ENCODE measurements around the gene TRPC3. TPM values are rescaled to one million over a fixed set of nuclear protein-coding genes. Genes with fewer than 3 reads are reported as not detected.

TRPC3 gene
- total RNA-seq, 1 experiment from 2014 or later: 0.25 TPM

- intact Hi-C loops (cut with micrococcal nuclease): no loop called here
- Histone ChIP-seq H3K27me3 (ENCODE audit: insufficient read depth, low read length) (no peaks in the 10 kb centered on the region), H3K9me3 (ENCODE audit: control insufficient read depth in 1 of 2, insufficient read depth in 1 of 2, low read depth in 1 of 2, low read length in 2 of 2) (no peaks in the 10 kb centered on the region), H3K4me2 (ENCODE audit: low read length) (no peak overlapping the region), H3K4me3 (replicated peaks in 1 of 2; ENCODE audit: low read depth in 1 of 2, low read length in 2 of 2) (no peak overlapping the region), H3K79me2 (ENCODE audit: insufficient read depth, low read length) (no peaks in the 10 kb centered on the region), H3K4me1 (ENCODE audit: control insufficient read depth in 1 of 2, insufficient read depth in 2 of 2, low read length in 2 of 2) (no peaks in the 10 kb centered on the region), H2AFZ (ENCODE audit: low read depth, low read length, poor library complexity, severe bottlenecking) (no peak overlapping the region), H3K36me3 (ENCODE audit: control insufficient read depth in 1 of 2, insufficient read depth in 2 of 2, low read length in 2 of 2) (peaks cover 8 to 9% of the 10 kb centered on the region in 2 experiments; a peak in 2 of 4 replicates), H4K20me1 (ENCODE audit: insufficient read depth) (no peaks in the 10 kb centered on the region), H3K9me2 (ENCODE audit: insufficient read depth) (no peaks in the 10 kb centered on the region), H3K27ac (ENCODE audit: low read depth, low read length) (no peak overlapping the region), H3K9ac (ENCODE audit: low read length) (no peak overlapping the region)
- POLR2A ChIA-PET: no interaction called here
- BruUV-seq (replicated peaks): no TSS peak
- CTCF ChIA-PET: no interaction called here
- no peak for TF ChIP-seq EGR1 (IDR thresholded peaks at IDR 0.05; ENCODE audit: low read depth)
- no peak for TF ChIP-seq CEBPB (IDR thresholded peaks at IDR 0.05; ENCODE audit: low read depth)
- no peak for TF ChIP-seq SP1 (IDR thresholded peaks at IDR 0.05; ENCODE audit: low read depth)
- no peak for TF ChIP-seq TCF7L2 (IDR thresholded peaks at IDR 0.05; ENCODE audit: borderline replicate concordance, extremely low read depth, insufficient read depth, insufficient read length)
- ATAC-seq (no peak), DNase-seq (ENCODE audit: low read depth, low spot score) (no peak)
- RAD21 ChIA-PET (ENCODE audit: low non-redundant PET in 1 of 2, low total read pairs in 2 of 2, uncharacterized antibody in 2 of 2, unreplicated experiment in 2 of 2): no interaction called here
Observed at GRCh38 chr4:121846662-121847061, 105.2 kb downstream of the TRPC3 start.

GRCh38 chr4:121842862-121843261, 109.0 kb downstream of the TRPC3 start:
- no peaks in the 10 kb centered on the region for H3K27me3 ChIP-seq (ENCODE audit: insufficient read depth, low read length)
- H3K4me2 ChIP-seq (ENCODE audit: low read length): no peak overlapping the region
- no peak overlapping the region for H3K4me3 ChIP-seq (replicated peaks in 1 of 2; ENCODE audit: low read depth in 1 of 2, low read length in 2 of 2)
- RAD21 ChIA-PET (ENCODE audit: low non-redundant PET in 1 of 2, low total read pairs in 2 of 2, uncharacterized antibody in 2 of 2, unreplicated experiment in 2 of 2): no interaction called here
- no peak overlapping the region for H3K27ac ChIP-seq (ENCODE audit: low read depth, low read length)
- H3K4me1 ChIP-seq (ENCODE audit: control insufficient read depth in 1 of 2, insufficient read depth in 2 of 2, low read length in 2 of 2): no peaks in the 10 kb centered on the region
- no peaks in the 10 kb centered on the region for H4K20me1 ChIP-seq (ENCODE audit: insufficient read depth)
- H2AFZ ChIP-seq (ENCODE audit: low read depth, low read length, poor library complexity, severe bottlenecking): no peak overlapping the region
- H3K9me3 ChIP-seq (ENCODE audit: control insufficient read depth in 1 of 2, insufficient read depth in 1 of 2, low read depth in 1 of 2, low read length in 2 of 2): no peaks in the 10 kb centered on the region
- intact Hi-C loops (cut with micrococcal nuclease): no loop called here
- no peaks in the 10 kb centered on the region for H3K9me2 ChIP-seq (ENCODE audit: insufficient read depth)
- ATAC-seq (no peak), DNase-seq (ENCODE audit: low read depth, low spot score) (no peak)
- no TSS peak for BruUV-seq (replicated peaks)
- TF ChIP-seq CTCF (IDR thresholded peaks at IDR 0.05 in 2 of 3, conservative IDR thresholded peaks at IDR 0.05 in 1 of 3; ENCODE audit: borderline replicate concordance in 1 of 3, insufficient read depth in 1 of 3, low read depth in 2 of 3, low read length in 2 of 3): no peak
- no peak for TF ChIP-seq SIN3A (IDR thresholded peaks at IDR 0.05; ENCODE audit: low read depth)
- TF ChIP-seq CEBPB (IDR thresholded peaks at IDR 0.05; ENCODE audit: low read depth): no peak
- POLR2A ChIA-PET: no interaction called here
- H3K36me3 ChIP-seq (ENCODE audit: control insufficient read depth in 1 of 2, insufficient read depth in 2 of 2, low read length in 2 of 2): peaks cover 7 to 10% of the 10 kb centered on the region in 2 experiments; a peak in 3 of 4 replicates
- CTCF ChIA-PET: no interaction called here
- H3K79me2 ChIP-seq (ENCODE audit: insufficient read depth, low read length): no peaks in the 10 kb centered on the region
- H3K9ac ChIP-seq (ENCODE audit: low read length): no peak overlapping the region

Data from HCT116 (cell line).